Karpas-422 (cell line): Measurements from ENCODE around the gene SNRNP40. TPM values are rescaled to one million over a fixed set of nuclear protein-coding genes. Genes with fewer than 3 reads are reported as not detected.
"Not testable (repeated sequence)": the region's sequence is repeated elsewhere in the genome, so short reads cannot be mapped to it uniquely, and the experiment has no call there.

Experiments used
- DNase-seq: peaks from one replicate; pipeline ENCODE4 v3.0.0-alpha.2; 2015
- H2AFZ ChIP-seq: fragments of 200-600 bp; sonication (generic); 2 replicates; pipeline ENCODE4 v1.6.1; 2014; ENCODE audit warnings: antibody characterized with exemption, low read length, mixed read lengths
- H3K27ac ChIP-seq: fragments of 200-600 bp; sonication (generic); 2 replicates; pipeline ENCODE4 v1.5.1; 2014; ENCODE audit warnings: mild to moderate bottlenecking, low read length, moderate library complexity
- H3K27me3 ChIP-seq: fragments of 200-600 bp; sonication (generic); 2 replicates; pipeline ENCODE4 v1.6.1; 2014; ENCODE audit warnings: low read length, mixed read lengths
- H3K36me3 ChIP-seq: fragments of 200-600 bp; sonication (generic); 2 replicates; pipeline ENCODE4 v1.6.1; 2014; ENCODE audit warnings: low read length, mixed read lengths; ENCODE audit not compliant: insufficient read depth
- H3K4me1 ChIP-seq: fragments of 200-600 bp; sonication (generic); 2 replicates; pipeline ENCODE4 v1.6.1; 2014; ENCODE audit warnings: mild to moderate bottlenecking, low read length, mixed read lengths
- H3K4me2 ChIP-seq: fragments of 200-600 bp; sonication (generic); 2 replicates; pipeline ENCODE4 v1.6.1; 2014; ENCODE audit warnings: low read length, low read depth, mild to moderate bottlenecking; ENCODE audit not compliant: poor library complexity, severe bottlenecking
- H3K4me3 ChIP-seq: fragments of 200-600 bp; sonication (generic); 2 replicates; pipeline ENCODE4 v1.5.1; 2014; ENCODE audit warnings: mild to moderate bottlenecking, antibody characterized with exemption, low read length, mixed read lengths
- H3K79me2 ChIP-seq: fragments of 200-600 bp; sonication (generic); 2 replicates; pipeline ENCODE4 v1.6.1; 2014; ENCODE audit warnings: mild to moderate bottlenecking, low read length, mixed read lengths
- H3K9ac ChIP-seq: fragments of 200-600 bp; sonication (generic); 2 replicates; pipeline ENCODE4 v1.6.0; 2014; ENCODE audit warnings: low read length
- H3K9me2 ChIP-seq: fragments of 200-600 bp; sonication (generic), shearing (Covaris generic); replicated peaks from 2 replicates; pipeline ENCODE4 v1.6.0; 2014; ENCODE audit warnings: mild to moderate bottlenecking, low read length, moderate library complexity; ENCODE audit not compliant: insufficient read depth
- H3K9me3 ChIP-seq: fragments of 300-700, 200-600 bp; sonication (generic); 2 replicates; pipeline ENCODE4 v1.6.1; 2014; ENCODE audit warnings: low read length, mixed read lengths
- H4K20me1 ChIP-seq: fragments of 200-600 bp; sonication (generic); 2 replicates; pipeline ENCODE4 v1.6.1; 2014; ENCODE audit warnings: mild to moderate bottlenecking, antibody characterized with exemption, low read length, low read depth; ENCODE audit not compliant: insufficient read depth
- total RNA-seq: library from RNA; depleted of rRNA; stranded (reverse); fragments of >200 nt; shearing (Covaris generic); gene quantifications from 2 replicates; pipeline ENCODE4 v1.2.3, GENCODE V29; 2014; ENCODE audit warnings: low replicate concordance

SNRNP40 gene
- total RNA-seq, 1 experiment from 2014 or later, result 106 TPM

DNA sequence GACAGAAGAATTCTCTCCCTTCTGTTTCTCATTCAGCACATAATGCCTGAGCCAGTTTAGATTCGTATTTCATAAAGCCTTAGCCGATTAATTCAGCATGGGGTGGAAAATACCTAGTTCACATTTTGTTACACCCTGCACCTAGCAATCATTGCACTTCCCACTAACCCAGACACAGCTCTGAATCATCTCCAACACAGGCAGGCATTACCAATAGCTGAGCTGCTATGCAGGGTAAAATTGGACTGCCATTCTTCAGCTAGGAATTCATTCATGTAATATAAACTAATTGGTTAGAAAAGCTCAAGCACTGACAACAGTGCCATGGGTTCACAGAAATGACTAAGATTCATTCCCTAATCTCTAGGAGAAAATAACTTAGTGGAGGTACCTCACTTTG, 30.0 kb downstream of the SNRNP40 start:
- H3K27ac ChIP-seq, result no peak overlapping the region

DNA sequence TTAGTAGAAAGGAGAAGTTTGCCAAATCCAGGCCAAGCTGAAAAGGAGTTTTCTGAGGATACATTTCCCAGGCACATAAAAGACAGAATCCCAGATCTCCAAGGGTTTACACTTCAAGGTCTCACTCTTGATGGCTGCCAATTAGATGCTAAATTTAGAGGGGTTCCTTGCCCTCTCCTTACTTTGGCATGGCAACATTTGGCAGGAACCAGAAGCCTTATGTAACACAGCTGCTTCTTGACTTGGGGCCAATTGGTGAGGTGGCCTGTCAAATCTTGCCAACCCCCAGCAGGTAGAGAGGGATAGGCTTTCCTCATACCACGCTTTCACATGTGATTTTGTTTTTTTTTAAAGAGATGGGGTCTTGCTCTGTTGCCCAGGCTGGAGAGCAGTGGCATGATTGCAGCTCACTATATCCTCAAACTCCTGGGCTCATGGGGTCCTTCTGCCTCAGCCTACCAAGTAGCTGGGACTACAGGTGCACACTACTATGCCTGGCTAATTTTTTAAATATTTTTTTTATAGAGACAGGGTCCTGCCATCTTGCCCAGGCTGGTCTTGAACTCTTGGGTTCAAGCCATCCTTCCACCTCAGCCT, 31.7 kb downstream of the SNRNP40 start:
- peaks cover 2% of the 10 kb centered on the region for H3K79me2 ChIP-seq
- peaks cover 56% of the 10 kb centered on the region for H3K36me3 ChIP-seq
- DNase-seq, result no peak
- no peaks in the 10 kb centered on the region for H3K27me3 ChIP-seq
- H3K4me1 ChIP-seq, result no peaks in the 10 kb centered on the region
- H4K20me1 ChIP-seq, result no peaks in the 10 kb centered on the region
- H3K9me3 ChIP-seq, result no peaks in the 10 kb centered on the region
- no peak overlapping the region for H2AFZ ChIP-seq
- no peak overlapping the region for H3K4me2 ChIP-seq
- H3K9me2 ChIP-seq, result no peaks in the 10 kb centered on the region
- no peak overlapping the region for H3K4me3 ChIP-seq
- no peak overlapping the region for H3K27ac ChIP-seq
- H3K9ac ChIP-seq, result no peak overlapping the region

More for the DNA sequence above, 30.0 kb downstream of the SNRNP40 start:
- Histone ChIP-seq H3K9me3 (no peaks in the 10 kb centered on the region), H3K9ac (no peak overlapping the region), H4K20me1 (no peaks in the 10 kb centered on the region), H3K4me3 (no peak overlapping the region), H3K4me2 (no peak overlapping the region), H3K27me3 (no peaks in the 10 kb centered on the region), H3K4me1 (no peaks in the 10 kb centered on the region), H2AFZ (no peak overlapping the region), H3K36me3 (peaks cover 65% of the 10 kb centered on the region), H3K9me2 (no peaks in the 10 kb centered on the region), H3K79me2 (peaks cover 5% of the 10 kb centered on the region)
- no peak for DNase-seq

DNA sequence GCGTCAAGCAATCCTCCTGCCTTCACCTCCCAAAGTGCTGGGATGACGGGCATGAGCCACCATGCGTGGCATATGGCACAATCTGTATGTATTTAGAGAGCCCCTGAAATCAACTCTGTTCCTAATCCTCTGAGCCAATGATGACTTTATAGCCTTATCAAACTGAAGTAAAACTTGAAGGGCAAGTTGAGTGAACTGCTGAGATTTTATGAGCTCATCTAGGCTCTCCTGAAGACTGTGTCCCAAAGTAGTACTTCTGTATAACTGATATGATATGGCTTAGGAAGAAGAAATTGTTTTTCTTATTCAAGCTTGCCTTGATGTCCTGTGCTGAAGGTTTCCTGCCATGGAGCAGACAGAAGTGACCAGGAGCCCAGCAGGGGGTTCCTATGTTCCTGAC, 33.2 kb downstream of the SNRNP40 start:
- Histone ChIP-seq H3K9me3 (no peaks in the 10 kb centered on the region), H3K27ac (no peak overlapping the region), H3K36me3 (peaks cover 51% of the 10 kb centered on the region)

DNA sequence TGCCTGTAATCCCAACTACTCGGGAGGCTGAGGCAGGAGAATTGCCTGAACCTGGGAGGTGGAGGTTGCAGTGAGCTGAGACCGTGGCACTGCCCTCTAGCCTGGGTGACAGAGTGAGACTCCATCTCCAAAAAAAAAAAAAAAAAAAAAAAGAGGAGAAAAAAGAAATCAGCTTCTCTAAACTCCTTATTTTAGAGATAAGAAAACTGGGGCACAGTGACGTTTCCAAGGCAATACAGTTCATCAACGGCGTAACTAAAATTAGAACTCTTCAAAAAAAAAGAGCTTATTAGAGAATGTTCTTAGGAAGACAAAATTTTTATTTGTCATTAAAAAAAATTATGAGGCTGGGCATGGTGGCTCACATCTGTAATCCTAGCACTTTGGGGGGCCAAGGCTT, 34.2 kb downstream of the SNRNP40 start:
- not testable (repeated sequence) for H3K9me3 ChIP-seq, H3K4me1 ChIP-seq, H2AFZ ChIP-seq, H3K79me2 ChIP-seq, H4K20me1 ChIP-seq, H3K9ac ChIP-seq, H3K27ac ChIP-seq, H3K4me2 ChIP-seq, H3K9me2 ChIP-seq, H3K4me3 ChIP-seq, H3K27me3 ChIP-seq, DNase-seq
- peaks cover 61% of the 10 kb centered on the region for H3K36me3 ChIP-seq

More for the DNA sequence above, 33.2 kb downstream of the SNRNP40 start:
- Histone ChIP-seq H4K20me1 (no peaks in the 10 kb centered on the region), H3K4me3 (no peak overlapping the region), H3K79me2 (peaks cover 2% of the 10 kb centered on the region), H3K9me2 (no peaks in the 10 kb centered on the region), H3K9ac (no peak overlapping the region), H3K4me1 (no peaks in the 10 kb centered on the region), H3K27me3 (no peaks in the 10 kb centered on the region), H2AFZ (no peak overlapping the region), H3K4me2 (no peak overlapping the region)
- DNase-seq, result no peak

DNA sequence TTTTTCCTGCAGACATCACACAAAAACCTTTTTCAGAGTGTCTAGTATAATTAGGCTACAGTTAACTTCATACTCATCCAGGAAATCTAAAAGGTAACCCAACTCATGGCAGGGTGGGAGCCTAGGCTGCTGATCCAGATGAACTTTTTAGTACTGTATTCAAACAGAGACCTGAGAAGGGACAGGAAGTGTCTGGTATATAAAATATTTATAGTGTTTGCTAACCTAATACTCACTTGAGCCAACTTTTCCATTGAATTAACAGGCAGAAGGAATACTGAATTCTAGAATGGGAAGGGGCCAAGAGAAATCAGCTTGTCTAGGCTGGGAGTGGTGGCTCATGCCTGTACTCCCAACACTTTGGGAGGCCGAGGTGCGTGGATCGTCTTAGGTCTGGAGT, 34.7 kb downstream of the SNRNP40 start:
- Histone ChIP-seq H3K9me3 (no peaks in the 10 kb centered on the region), H3K4me3 (no peak overlapping the region), H3K9me2 (no peaks in the 10 kb centered on the region), H2AFZ (no peak overlapping the region), H4K20me1 (no peaks in the 10 kb centered on the region), H3K4me2 (no peak overlapping the region), H3K27me3 (no peaks in the 10 kb centered on the region), H3K9ac (no peak overlapping the region), H3K27ac (no peak overlapping the region), H3K4me1 (peaks cover 13% of the 10 kb centered on the region), H3K36me3 (peaks cover 59% of the 10 kb centered on the region), H3K79me2 (peaks cover 2% of the 10 kb centered on the region)
- no peak for DNase-seq

DNA sequence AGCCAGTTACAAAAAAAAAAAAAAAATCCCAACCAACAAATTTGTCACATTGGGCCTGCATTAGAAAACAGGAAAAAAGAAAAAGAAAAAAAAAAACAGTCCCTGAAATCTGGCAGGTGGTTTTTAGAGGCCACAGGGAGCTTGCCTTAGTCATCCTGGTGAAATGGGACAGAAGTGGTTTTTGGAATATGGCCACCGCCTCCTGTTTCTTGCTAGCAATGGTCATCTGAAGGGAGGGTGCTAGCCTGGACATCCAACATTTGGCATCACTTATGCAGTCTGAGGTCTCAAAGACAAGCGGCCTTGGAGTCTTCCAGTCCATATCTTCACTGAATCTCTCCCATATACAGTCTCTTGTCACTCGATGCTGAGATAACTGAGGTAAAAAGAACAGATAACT, 36.8 kb downstream of the SNRNP40 start:
- Histone ChIP-seq H3K9me2 (no peaks in the 10 kb centered on the region), H3K79me2 (no peaks in the 10 kb centered on the region), H3K27ac (no peak overlapping the region), H3K4me3 (no peak overlapping the region), H3K4me2 (no peak overlapping the region), H3K9me3 (no peaks in the 10 kb centered on the region), H4K20me1 (no peaks in the 10 kb centered on the region), H3K9ac (no peak overlapping the region), H2AFZ (no peak overlapping the region), H3K36me3 (peaks cover 46% of the 10 kb centered on the region; the same call in 1 of the 2 replicates), H3K4me1 (peaks cover 26% of the 10 kb centered on the region), H3K27me3 (no peaks in the 10 kb centered on the region)
- no peak for DNase-seq

DNA sequence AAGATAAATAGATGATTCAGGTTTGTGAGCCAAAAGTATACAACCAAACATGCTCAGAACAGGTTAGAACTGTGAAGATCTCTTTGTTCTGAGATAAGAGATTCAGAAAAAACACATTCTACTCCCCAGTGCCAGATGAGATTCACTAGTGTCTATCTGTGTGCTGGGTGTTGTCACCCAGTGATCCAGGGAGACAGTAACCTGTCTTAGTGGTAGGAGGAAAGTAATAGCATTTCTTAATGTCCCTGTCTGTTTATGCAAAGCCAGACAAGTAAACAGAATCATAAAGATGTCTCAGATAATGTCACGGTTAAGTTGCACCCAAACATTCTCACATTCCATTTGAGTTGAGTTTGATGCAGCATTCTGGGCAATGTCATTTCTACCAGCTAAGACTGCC, 38.0 kb downstream of the SNRNP40 start:
- Histone ChIP-seq H4K20me1 (no peaks in the 10 kb centered on the region), H3K4me3 (no peak overlapping the region), H3K4me2 (no peak overlapping the region), H3K9me3 (no peaks in the 10 kb centered on the region), H3K9ac (no peak overlapping the region), H3K4me1 (peaks cover 26% of the 10 kb centered on the region), H3K9me2 (no peaks in the 10 kb centered on the region), H2AFZ (no peak overlapping the region), H3K36me3 (peaks cover 34% of the 10 kb centered on the region; the same call in 1 of the 2 replicates), H3K27ac (no peak overlapping the region), H3K27me3 (no peaks in the 10 kb centered on the region), H3K79me2 (no peaks in the 10 kb centered on the region)
- no peak for DNase-seq

DNA sequence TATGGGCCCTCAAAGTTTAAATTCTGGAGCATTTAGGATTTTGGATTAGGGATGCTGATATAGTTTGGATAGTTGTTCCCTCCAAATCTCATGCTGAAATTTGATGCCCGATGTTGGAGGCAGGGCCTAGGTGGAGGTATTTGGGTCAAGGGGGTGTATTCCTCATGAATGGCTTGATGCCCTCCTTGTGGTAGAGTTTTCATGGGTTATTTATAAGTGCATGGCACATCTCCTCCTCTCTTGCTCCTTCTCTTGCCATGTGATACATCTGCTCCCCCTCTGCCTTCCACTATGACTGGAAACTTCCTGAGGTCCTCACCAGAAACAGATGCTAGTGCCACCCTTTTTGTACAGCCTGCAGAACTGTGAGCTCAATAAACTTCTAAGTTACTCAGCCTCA, 39.4 kb downstream of the SNRNP40 start:
- Histone ChIP-seq H3K79me2 (no peaks in the 10 kb centered on the region), H3K4me3 (no peak overlapping the region), H3K9ac (no peak overlapping the region), H3K4me2 (no peak overlapping the region), H4K20me1 (no peaks in the 10 kb centered on the region), H3K36me3 (peaks cover 31% of the 10 kb centered on the region; the same call in 1 of the 2 replicates), H3K9me3 (no peaks in the 10 kb centered on the region), H3K9me2 (no peaks in the 10 kb centered on the region), H3K27me3 (no peaks in the 10 kb centered on the region), H3K27ac (no peak overlapping the region), H3K4me1 (peaks cover 26% of the 10 kb centered on the region), H2AFZ (no peak overlapping the region)
- DNase-seq, result no peak
